Small intestine (tissue), 16 donors: ENCODE measurements around the gene PSMA2. TPM values are rescaled to one million over a fixed set of nuclear protein-coding genes. Genes with fewer than 3 reads are reported as not detected.

Source experiments
- DNase-seq, 2 donors: peaks; one replicate each; pipeline versions ENCODE4 v3.0.0 to v3.0.0-alpha.2; 2013
- FAIRE-seq: peaks from 2 replicates; lab custom pipeline; 2012; peaks lifted over from hg19 to GRCh38; lab: Jason Lieb, UNC
- H3K27ac ChIP-seq, 3 donors: one replicate each; pipeline ENCODE4 v1.5.1; 2013; ENCODE audit warnings: low read length in 2 of 3, mild to moderate bottlenecking in 2 of 3, control low read depth in 1 of 3, inconsistent platforms in 1 of 3, low read depth in 1 of 3, moderate library complexity in 1 of 3
- H3K27me3 ChIP-seq, 3 donors: one replicate each; pipeline ENCODE4 v1.6.1; 2013; ENCODE audit warnings: low read length in 3 of 3, inconsistent platforms in 1 of 3; ENCODE audit not compliant: control insufficient read depth in 3 of 3, insufficient read depth in 3 of 3
- H3K36me3 ChIP-seq, 3 donors: one replicate each; pipeline ENCODE4 v1.6.1; 2013; ENCODE audit warnings: low read length in 3 of 3, inconsistent platforms in 1 of 3, low read depth in 1 of 3, mild to moderate bottlenecking in 1 of 3, moderate library complexity in 1 of 3; ENCODE audit not compliant: control insufficient read depth in 3 of 3, insufficient read depth in 2 of 3
- H3K4me1 ChIP-seq, 3 donors: one replicate each; pipeline ENCODE4 v1.6.1; 2013; ENCODE audit warnings: low read length in 2 of 3, inconsistent platforms in 1 of 3, low read depth in 1 of 3, mild to moderate bottlenecking in 1 of 3, moderate library complexity in 1 of 3; ENCODE audit not compliant: control insufficient read depth in 3 of 3, insufficient read depth in 2 of 3
- H3K4me3 ChIP-seq, 3 donors: one replicate each; pipeline ENCODE4 v1.5.1; 2013; ENCODE audit warnings: low read length in 3 of 3, control low read depth in 1 of 3, inconsistent platforms in 1 of 3, low read depth in 1 of 3, mild to moderate bottlenecking in 1 of 3, moderate library complexity in 1 of 3
- H3K9me3 ChIP-seq, 2 donors: one replicate each; pipeline ENCODE4 v1.6.1; 2013; ENCODE audit warnings: low read depth in 1 of 2, low read length in 1 of 2; ENCODE audit not compliant: control insufficient read depth in 2 of 2, insufficient read depth in 1 of 2
- WGBS, 3 donors: extraction: QIAGEN DNeasy Blood & Tissue Kit; methylation state at CpG; one replicate each; pipeline ENCODE4 v1.1.7; 2013; 5-methylcytosine and 5-hydroxymethylcytosine counted together
- long read RNA-seq, 10 donors: transcript quantifications; one replicate each; lab custom pipeline, GENCODE V29; 2026
- polyA plus RNA-seq, 4 donors: library from polyadenylated mRNA; stranded (reverse) in 3 of 4; unstranded in 1 of 4; fragments of 200-250 nt in 3 of 4; fragments of 120-200 nt in 1 of 4; gene quantifications; one replicate each; pipeline versions ENCODE4 v1.2.1 to v1.2.3, GENCODE V29; 2013
- donor health status: healthy with polysubstance abuse.
- donor health status: control.
- donor health status: control.
- donor health status: Bipolar disorder and iron deficiency.
- donor health status: healthy.

The PSMA2 gene
- 100 to 1,000 TPM; 130 to 181 (median 155) TPM for polyA plus RNA-seq
- long read RNA-seq, donor 1, transcript PSMA2-201 (8 exons, 1,487 nt), result major isoform, 309 of 416 reads
- long read RNA-seq, donor 1, partial matches to known transcripts, result 106 of 416 reads
- long read RNA-seq, donor 1, other reads (novel, unspliced or antisense), result 0 of 416 reads
- long read RNA-seq, donor 2, transcript PSMA2-201 (8 exons, 1,487 nt), result major isoform, 66 of 87 reads
- long read RNA-seq, donor 2, partial matches to known transcripts, result 21 of 87 reads
- long read RNA-seq, donor 2, other reads (novel, unspliced or antisense), result 0 of 87 reads
- long read RNA-seq, donor 3, transcript PSMA2-201 (8 exons, 1,487 nt), result major isoform, 69 of 88 reads
- long read RNA-seq, donor 3, partial matches to known transcripts, result 19 of 88 reads
- long read RNA-seq, donor 3, other reads (novel, unspliced or antisense), result 0 of 88 reads
- long read RNA-seq, donor 4, partial matches to known transcripts, result 0 of 4 reads
- long read RNA-seq, donor 4, other reads (novel, unspliced or antisense), result 0 of 4 reads
- long read RNA-seq, donor 5, transcript PSMA2-201 (8 exons, 1,487 nt), result major isoform, 15 of 21 reads
- long read RNA-seq, donor 5, partial matches to known transcripts, result 6 of 21 reads
- long read RNA-seq, donor 5, other reads (novel, unspliced or antisense), result 0 of 21 reads
- long read RNA-seq, donor 6, transcript PSMA2-201 (8 exons, 1,487 nt), result major isoform, 84 of 132 reads
- long read RNA-seq, donor 6, partial matches to known transcripts, result 47 of 132 reads
- long read RNA-seq, donor 6, other reads (novel, unspliced or antisense), result 0 of 132 reads
- long read RNA-seq, donor 7, transcript PSMA2-201 (8 exons, 1,487 nt), result major isoform, 239 of 290 reads
- long read RNA-seq, donor 7, partial matches to known transcripts, result 49 of 290 reads
- long read RNA-seq, donor 7, other reads (novel, unspliced or antisense), result 0 of 290 reads
- long read RNA-seq, donor 8, transcript PSMA2-201 (8 exons, 1,487 nt), result major isoform, 21 of 21 reads
- long read RNA-seq, donor 8, partial matches to known transcripts, result 0 of 21 reads
- long read RNA-seq, donor 8, other reads (novel, unspliced or antisense), result 0 of 21 reads
- long read RNA-seq, donor 9, transcript PSMA2-201 (8 exons, 1,487 nt), result major isoform, 30 of 37 reads
- long read RNA-seq, donor 9, partial matches to known transcripts, result 7 of 37 reads
- long read RNA-seq, donor 9, other reads (novel, unspliced or antisense), result 0 of 37 reads
- long read RNA-seq, donor 10, transcript PSMA2-201 (8 exons, 1,487 nt), result major isoform, 139 of 194 reads
- long read RNA-seq, donor 10, partial matches to known transcripts, result 55 of 194 reads
- long read RNA-seq, donor 10, other reads (novel, unspliced or antisense), result 0 of 194 reads

- Histone ChIP-seq H3K9me3 (no peaks in the 10 kb centered on the region), H3K4me3 (peak within 1 kb of the TSS; percentile 83 to 93 (median 84)), H3K4me1 (peaks cover 6 to 21% (median 10%) of the 10 kb centered on the region in 3 donors), H3K27ac (peak within 1 kb of the TSS; percentile 75 to 93 (median 76)), H3K27me3 (no peaks in the 10 kb centered on the region), H3K36me3 (peaks cover 0 to 2% (median 0%) of the 10 kb centered on the region in 3 donors)
- DNase-seq (peak; percentile 97 to 99), FAIRE-seq (peak; percentile 26)
- 0% methylated on average over 56 of the region's 56 CpGs for WGBS, 3 donors
These were observed at the start of gene PSMA2, which contains the start of gene MRPL32 for GRCh38 chr7:42931834-42932651. TSS of gene PSMA2 (minus strand) at chr7:42932174. CDS start at chr7:42932158, 16 bp downstream. TSS of gene MRPL32 (plus strand) at chr7:42932376. CDS start at chr7:42932387, 11 bp downstream.

- Histone ChIP-seq H3K27me3 (no peaks in the 10 kb centered on the region), H3K36me3 (no peaks in the 10 kb centered on the region), H3K9me3 (no peaks in the 10 kb centered on the region), H3K4me3 (no peak overlapping the region), H3K4me1 (no peaks in the 10 kb centered on the region), H3K27ac (no peak overlapping the region)
- FAIRE-seq (no peak), DNase-seq (no peak)
- WGBS, 3 donors, result 86 to 88% (median 87%) methylated on average over 1 of the region's 1 CpG
These were observed 49.6 kb upstream of the PSMA2 start for GRCh38 chr7:42981601-42982000.

GRCh38 chr7:42980514-42980913 is 48.5 kb upstream of the PSMA2 start:
- Histone ChIP-seq H3K4me3 (no peak overlapping the region), H3K4me1 (no peaks in the 10 kb centered on the region), H3K9me3 (no peaks in the 10 kb centered on the region), H3K36me3 (no peaks in the 10 kb centered on the region), H3K27ac (no peak overlapping the region), H3K27me3 (no peaks in the 10 kb centered on the region)
- no peak for DNase-seq
- WGBS, 3 donors, result 66 to 75% (median 71%) methylated on average over 3 of the region's 3 CpGs
- FAIRE-seq, result no peak

GRCh38 chr7:42980084-42980483 is 48.1 kb upstream of the PSMA2 start:
- H3K27ac ChIP-seq, result no peak overlapping the region
- H3K9me3 ChIP-seq, result no peaks in the 10 kb centered on the region
- 47 to 79% (median 63%) methylated on average over 2 of the region's 2 CpGs for WGBS, 3 donors
- H3K4me3 ChIP-seq, result no peak overlapping the region
- H3K36me3 ChIP-seq, result no peaks in the 10 kb centered on the region
- H3K27me3 ChIP-seq, result peaks cover 0 to 2% (median 0%) of the 10 kb centered on the region in 3 donors
- no peak for DNase-seq
- no peaks in the 10 kb centered on the region for H3K4me1 ChIP-seq
- FAIRE-seq, result no peak

GRCh38 chr7:42978496-42978895 is 46.5 kb upstream of the PSMA2 start:
- DNase-seq (no peak), FAIRE-seq (no peak)
- Histone ChIP-seq H3K27ac (no peak overlapping the region), H3K36me3 (no peaks in the 10 kb centered on the region), H3K4me3 (no peak overlapping the region), H3K9me3 (no peaks in the 10 kb centered on the region), H3K27me3 (peaks cover 0 to 2% (median 0%) of the 10 kb centered on the region in 3 donors), H3K4me1 (no peaks in the 10 kb centered on the region)

GRCh38 chr7:42976371-42976770 is 44.4 kb upstream of the PSMA2 start:
- H3K4me1 ChIP-seq, result no peaks in the 10 kb centered on the region
- H3K4me3 ChIP-seq, result no peak overlapping the region
- peaks cover 0 to 2% (median 0%) of the 10 kb centered on the region in 3 donors for H3K27me3 ChIP-seq
- no peaks in the 10 kb centered on the region for H3K9me3 ChIP-seq
- 86 to 92% (median 89%) methylated on average over 3 of the region's 3 CpGs for WGBS, 3 donors
- H3K27ac ChIP-seq, result no peak overlapping the region
- no peak for FAIRE-seq
- H3K36me3 ChIP-seq, result no peaks in the 10 kb centered on the region
- DNase-seq, result no peak

- Histone ChIP-seq H3K4me3 (no peak overlapping the region), H3K27me3 (peaks cover 0 to 2% (median 0%) of the 10 kb centered on the region in 3 donors), H3K4me1 (no peaks in the 10 kb centered on the region), H3K27ac (peak overlapping the region in 1 of 3 donors; percentile 72), H3K36me3 (no peaks in the 10 kb centered on the region), H3K9me3 (no peaks in the 10 kb centered on the region)
- 42 to 65% (median 50%) methylated on average over 5 of the region's 5 CpGs for WGBS, 3 donors
- FAIRE-seq (no peak), DNase-seq (peak in 1 of 2 donors; percentile 5)
These were observed 40.9 kb upstream of the PSMA2 start for GRCh38 chr7:42972699-42973500.
